CD4-positive, alpha-beta T cell treated with Interleukin-2 at 100 ng/mL for 4 hours (primary cell): ENCODE data around the gene TELO2.
A peak's percentile ranks its signal among the peaks of the same experiment; 100 is the strongest.
"Not testable (repeated sequence)": the region's sequence is repeated elsewhere in the genome, so short reads cannot be mapped to it uniquely, and the experiment has no call there.

Experiments
- DNase-seq: peaks from one replicate; pipeline ENCODE4 v3.0.0-alpha.2; 2020; ENCODE audit warnings: low spot score

Gene TELO2

GRCh38 chr16:1475552-1476114 lies 17.5 kb upstream of the TELO2 start:
- no peak for DNase-seq

GRCh38 chr16:1477033-1477432 lies 16.1 kb upstream of the TELO2 start:
- no peak for DNase-seq

GRCh38 chr16:1478937-1479336 lies 14.2 kb upstream of the TELO2 start:
- not testable (repeated sequence) for DNase-seq

- DNase-seq = no peak
Observed at GRCh38 chr16:1481906-1482835, 11.0 kb upstream of the TELO2 start.

- no peak for DNase-seq
Observed at GRCh38 chr16:1485847-1486496, 7.2 kb upstream of the TELO2 start.

GRCh38 chr16:1486551-1487390 lies 6.4 kb upstream of the TELO2 start:
- no peak for DNase-seq

- no peak for DNase-seq
Observed at GRCh38 chr16:1487395-1488053, 5.6 kb upstream of the TELO2 start.

- DNase-seq = no peak
Observed at GRCh38 chr16:1488054-1488601, 5.0 kb upstream of the TELO2 start.

GRCh38 chr16:1488619-1489018 lies 4.5 kb upstream of the TELO2 start, which contains the start of gene PTX4:
Gene PTX4, minus strand, starts transcription at chr16:1488944. Its CDS starts 35 bp downstream, at chr16:1488909.
- DNase-seq = no peak

- no peak for DNase-seq
Observed at GRCh38 chr16:1489077-1489476, 4.1 kb upstream of the TELO2 start.

- DNase-seq = no peak
Observed at GRCh38 chr16:1491327-1491726, 1.8 kb upstream of the TELO2 start.

- no peak for DNase-seq
Observed at GRCh38 chr16:1492082-1492922, 858 bp upstream of the TELO2 start.

GRCh38 chr16:1493746-1494094 lies 560 bp downstream of the TELO2 start:
- DNase-seq = peak; percentile 1

GRCh38 chr16:1494129-1494640 lies 1.0 kb downstream of the TELO2 start:
- no peak for DNase-seq

- DNase-seq = no peak
Observed at GRCh38 chr16:1494711-1495110, 1.6 kb downstream of the TELO2 start.

GRCh38 chr16:1495211-1495888 lies 2.2 kb downstream of the TELO2 start:
- no peak for DNase-seq

- DNase-seq = no peak
Observed at GRCh38 chr16:1495889-1496262, 2.7 kb downstream of the TELO2 start.

GRCh38 chr16:1496464-1496863 lies 3.3 kb downstream of the TELO2 start:
- DNase-seq = no peak

- no peak for DNase-seq
Observed at GRCh38 chr16:1497014-1497598, 3.9 kb downstream of the TELO2 start.
